GM18867 (cell line): ENCODE measurements around the gene GZMM.
"Not testable (repeated sequence)": the region's sequence is repeated elsewhere in the genome, so short reads cannot be mapped to it uniquely, and the experiment has no call there.

ENCODE experiments used
- ATAC-seq: cut with Tn5 transposase; IDR thresholded peaks from one replicate; pipeline ENCODE4 v1.9.1; 2021; ENCODE audit warnings: mild to moderate bottlenecking, moderate library complexity; ENCODE audit not compliant: unreplicated experiment

Gene GZMM

DNA sequence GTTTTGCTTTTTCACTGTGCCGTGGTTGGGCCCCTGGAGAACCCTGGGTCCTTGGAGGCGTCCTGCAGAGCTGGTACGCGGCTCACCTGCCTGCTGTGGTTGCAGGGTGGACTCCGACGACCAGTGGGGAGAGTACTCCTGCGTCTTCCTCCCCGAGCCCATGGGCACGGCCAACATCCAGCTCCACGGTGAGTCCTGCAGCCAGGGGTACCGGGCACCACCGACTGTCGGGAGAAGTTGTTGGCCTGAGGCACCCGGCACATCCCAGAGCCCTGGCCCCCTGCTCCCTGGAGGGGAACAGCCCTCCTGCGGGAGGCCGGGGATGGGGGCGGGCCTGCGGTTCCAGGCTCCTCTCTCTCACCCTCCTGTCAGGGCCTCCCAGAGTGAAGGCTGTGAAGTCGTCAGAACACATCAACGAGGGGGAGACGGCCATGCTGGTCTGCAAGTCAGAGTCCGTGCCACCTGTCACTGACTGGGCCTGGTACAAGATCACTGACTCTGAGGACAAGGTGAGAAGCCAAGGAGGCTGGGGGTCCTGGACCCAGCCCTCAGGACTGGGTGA lies 36.5 kb downstream of the GZMM start:
- ATAC-seq: no peak

GRCh38 chr19:581399-582111 lies 37.7 kb downstream of the GZMM start:
- ATAC-seq: no peak

DNA sequence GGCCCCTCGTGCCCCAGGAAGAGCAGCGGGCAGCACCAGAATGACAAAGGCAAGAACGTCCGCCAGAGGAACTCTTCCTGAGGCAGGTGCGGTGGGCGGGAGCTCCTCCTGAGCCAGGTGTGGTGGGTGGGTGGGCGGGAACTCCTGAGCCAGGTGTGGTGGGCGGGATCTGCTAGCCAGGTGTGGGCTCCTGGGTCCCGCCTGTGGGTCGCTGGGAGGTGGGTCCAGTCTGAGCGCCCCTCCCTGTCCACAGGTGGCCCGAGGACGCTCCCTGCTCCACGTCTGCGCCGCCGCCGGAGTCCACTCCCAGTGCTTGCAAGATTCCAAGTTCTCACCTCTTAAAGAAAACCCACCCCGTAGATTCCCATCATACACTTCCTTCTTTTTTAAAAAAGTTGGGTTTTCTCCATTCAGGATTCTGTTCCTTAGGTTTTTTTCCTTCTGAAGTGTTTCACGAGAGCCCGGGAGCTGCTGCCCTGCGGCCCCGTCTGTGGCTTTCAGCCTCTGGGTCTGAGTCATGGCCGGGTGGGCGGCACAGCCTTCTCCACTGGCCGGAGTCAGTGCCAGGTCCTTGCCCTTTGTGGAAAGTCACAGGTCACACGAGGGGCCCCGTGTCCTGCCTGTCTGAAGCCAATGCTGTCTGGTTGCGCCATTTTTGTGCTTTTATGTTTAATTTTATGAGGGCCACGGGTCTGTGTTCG lies 38.8 kb downstream of the GZMM start:
- ATAC-seq: no peak

- no peak for ATAC-seq
Observed at GRCh38 chr19:583198-583967, 39.5 kb downstream of the GZMM start.

- ATAC-seq: no peak
Observed at GRCh38 chr19:583968-584239, 40.1 kb downstream of the GZMM start.

DNA sequence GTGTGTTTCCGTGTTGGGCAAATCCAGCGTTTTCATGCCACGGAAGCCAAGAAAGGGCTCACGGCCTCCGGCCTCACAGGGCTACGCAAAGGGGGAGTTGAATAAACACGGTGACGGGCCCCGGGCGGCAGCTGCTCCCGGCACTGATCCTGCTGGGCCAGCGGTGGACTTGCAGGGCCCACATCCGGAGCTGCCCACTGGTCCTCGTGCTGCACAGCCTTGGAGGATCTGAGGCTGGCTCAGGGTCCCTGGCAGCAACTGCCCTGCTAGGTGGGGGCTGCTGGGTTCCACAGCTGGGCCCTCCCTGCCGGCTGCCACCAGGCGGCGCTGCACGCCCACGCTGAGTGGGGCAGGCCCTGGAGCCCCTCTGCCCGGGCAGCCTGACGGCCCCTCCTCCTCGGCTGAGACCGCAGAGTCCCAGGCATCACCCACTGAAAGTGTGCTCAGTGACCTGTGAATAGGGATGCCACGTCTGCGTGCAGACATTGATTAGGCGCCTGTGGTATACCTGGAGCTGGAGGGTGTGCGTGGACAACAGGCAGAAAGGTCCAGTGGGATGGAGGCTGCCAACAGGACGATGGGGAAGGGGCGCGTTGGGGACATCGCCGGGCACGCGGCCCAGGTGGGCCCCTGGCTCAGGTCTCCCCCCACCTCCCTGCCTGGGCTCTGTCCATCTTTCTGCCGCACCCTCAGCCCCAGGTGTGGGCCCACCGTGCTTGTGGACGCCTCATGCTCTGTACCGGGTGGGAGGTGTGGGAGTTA lies 40.6 kb downstream of the GZMM start:
- no peak for ATAC-seq

DNA sequence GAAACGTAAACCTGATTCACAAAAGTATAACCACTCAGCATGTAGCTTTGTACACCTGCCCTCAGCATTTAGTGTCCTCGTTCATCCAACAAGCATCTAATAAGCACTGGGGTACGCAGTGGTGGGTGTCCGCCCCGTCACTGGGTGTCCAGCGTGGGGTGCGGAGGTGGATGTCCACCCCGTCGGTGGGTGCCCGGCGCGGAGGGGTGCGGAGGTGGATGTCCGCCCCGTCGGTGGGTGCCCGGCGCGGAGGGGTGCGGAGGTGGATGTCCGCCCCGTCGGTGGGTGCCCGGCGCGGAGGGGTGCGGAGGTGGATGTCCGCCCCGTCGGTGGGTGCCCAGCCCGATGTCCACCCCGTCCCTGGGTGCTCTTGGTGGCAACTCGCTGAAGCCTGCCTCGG lies 41.3 kb downstream of the GZMM start:
- ATAC-seq: not testable (repeated sequence)

DNA sequence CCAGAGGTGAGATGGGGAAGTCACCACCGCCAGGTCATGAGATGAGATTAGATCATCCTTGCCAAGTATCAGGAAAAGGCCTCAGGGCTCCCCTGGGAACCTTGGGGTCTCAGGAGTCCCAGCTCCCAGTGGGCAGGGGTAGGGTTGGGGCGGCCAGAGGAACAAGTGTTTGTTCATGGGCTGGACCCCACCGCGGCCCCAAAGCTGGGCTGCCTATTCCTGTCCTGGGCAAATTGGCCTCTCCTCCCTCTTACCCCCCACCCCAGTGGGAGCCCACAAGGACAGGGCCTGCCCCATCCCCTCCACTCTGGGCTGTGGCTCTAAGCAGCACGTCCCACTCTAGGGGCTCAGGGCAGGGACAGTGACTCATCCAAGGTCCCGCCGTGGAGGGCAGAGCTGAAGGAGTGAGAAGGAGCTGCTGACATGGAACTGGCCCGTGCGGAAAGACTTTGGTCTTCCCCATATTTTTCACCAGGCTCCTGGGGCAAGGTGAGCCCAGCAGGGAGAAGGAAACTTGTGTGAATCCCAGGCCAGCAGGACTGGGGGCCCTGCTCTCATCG lies 41.8 kb downstream of the GZMM start:
- no peak for ATAC-seq

- no peak for ATAC-seq
Observed at GRCh38 chr19:588093-588740, 44.4 kb downstream of the GZMM start.

DNA sequence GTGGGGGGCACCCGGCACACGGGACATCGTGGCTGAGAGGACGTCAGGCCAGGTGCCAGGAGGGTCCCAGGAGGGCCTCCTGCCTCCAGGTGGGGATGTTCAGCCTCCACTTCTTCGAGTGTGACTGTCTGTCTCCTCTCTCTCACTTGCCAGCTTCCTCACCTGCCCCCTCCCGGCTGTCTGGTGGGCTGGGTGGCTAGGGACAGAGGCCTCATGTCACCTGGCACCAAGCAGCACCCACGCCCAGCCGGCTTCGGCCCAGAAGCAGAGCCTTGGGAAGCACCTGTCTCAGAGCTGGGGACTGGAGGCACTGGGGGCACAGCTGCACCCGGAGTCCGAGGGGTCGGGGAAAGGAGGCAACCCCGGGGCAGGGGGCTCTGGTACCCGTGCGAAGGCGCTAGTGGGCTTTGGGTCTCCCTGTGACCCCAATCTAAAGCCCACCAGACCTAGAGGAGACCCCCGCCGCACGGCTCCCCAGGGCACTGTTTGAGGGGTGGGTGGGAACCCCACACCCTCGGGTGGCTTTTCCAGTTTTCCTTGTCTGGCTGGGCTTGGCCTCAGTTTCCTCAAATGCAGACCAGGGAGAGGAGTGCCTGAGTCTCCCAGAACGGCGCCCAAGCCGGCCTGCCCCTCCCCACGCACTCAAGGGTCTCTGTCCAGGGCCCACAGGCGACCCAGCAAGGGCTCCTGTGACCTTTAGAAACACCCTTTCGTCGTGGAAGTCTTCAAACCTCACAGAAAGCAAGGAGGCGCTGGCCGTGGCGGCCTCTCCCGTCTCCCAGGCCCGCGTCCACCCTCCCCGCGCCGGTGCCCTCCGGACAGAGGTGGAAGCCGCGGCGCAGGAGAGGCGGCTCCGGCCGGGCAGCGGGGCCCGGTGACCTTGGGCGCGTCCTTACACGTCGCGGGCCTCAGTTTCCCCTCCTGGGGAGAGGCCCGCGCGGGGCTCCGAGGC lies 45.2 kb downstream of the GZMM start:
- no peak for ATAC-seq

DNA sequence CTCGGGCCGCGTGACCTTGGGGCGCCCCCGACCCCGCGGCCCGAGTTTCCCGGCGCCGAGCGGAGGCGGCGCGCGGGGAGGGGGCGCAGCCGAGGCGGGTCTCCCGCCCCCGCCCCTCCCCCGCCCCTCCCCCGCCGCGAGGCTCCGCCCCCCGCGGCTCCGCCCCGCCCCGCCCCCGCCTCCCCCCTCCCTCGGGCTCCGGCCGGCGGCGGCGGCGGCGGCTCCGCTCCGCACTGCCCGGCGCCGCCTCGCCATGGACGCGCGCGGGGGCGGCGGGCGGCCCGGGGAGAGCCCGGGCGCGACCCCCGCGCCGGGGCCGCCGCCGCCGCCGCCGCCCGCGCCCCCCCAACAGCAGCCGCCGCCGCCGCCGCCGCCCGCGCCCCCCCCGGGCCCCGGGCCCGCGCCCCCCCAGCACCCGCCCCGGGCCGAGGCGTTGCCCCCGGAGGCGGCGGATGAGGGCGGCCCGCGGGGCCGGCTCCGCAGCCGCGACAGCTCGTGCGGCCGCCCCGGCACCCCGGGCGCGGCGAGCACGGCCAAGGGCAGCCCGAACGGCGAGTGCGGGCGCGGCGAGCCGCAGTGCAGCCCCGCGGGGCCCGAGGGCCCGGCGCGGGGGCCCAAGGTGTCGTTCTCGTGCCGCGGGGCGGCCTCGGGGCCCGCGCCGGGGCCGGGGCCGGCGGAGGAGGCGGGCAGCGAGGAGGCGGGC lies 46.0 kb downstream of the GZMM start, which contains the start of gene HCN2:
Gene HCN2, plus strand, starts transcription at position 189 of the 703 bp plus-strand sequence. Its CDS starts 65 bp downstream, at position 254.
- ATAC-seq: no peak

GRCh38 chr19:590396-590745 lies 46.5 kb downstream of the GZMM start:
- ATAC-seq: no peak

- no peak for ATAC-seq
Observed at GRCh38 chr19:590750-591098, 46.9 kb downstream of the GZMM start.

DNA sequence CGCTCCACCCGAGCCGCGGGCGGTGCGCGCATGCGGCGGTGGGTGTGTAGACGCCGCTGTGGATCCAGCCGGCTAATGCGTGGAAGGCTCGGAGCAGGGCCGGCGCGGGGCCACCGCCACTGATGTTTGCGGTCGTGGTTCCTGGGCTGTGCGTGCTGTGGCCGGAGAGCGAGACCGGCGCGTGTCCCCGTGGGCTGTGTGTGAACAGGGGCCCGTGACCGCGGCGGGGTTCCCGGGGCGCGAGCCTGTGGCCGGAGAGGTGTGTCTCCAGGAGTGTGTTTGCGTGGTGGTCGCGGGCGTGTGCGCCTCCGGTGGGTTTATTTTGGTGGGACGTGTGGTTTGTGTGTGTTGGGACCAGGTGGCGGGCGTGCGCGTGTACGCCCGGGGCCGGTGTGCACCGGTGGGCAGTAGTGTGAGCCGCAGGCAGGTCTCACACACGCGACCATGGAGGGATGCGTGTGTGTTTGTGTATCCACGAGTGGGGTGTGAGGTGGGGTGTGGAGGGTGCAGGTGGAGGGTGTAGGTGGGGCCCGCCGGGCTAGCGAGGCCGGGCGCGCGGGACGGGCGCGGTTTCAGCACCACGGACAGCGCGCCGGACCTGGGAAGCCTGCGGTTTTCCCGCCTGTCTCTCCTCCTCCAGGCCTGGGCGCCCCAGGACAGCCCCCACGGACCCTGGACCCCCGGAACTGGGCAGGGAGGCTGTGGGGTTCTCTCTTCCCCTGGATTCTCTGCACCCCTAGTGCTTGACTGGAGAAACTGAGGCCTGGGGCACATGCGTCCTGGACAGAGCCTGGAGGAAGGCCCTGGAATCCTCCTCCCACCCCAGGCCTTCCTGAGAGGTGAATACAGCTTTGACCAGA lies 47.5 kb downstream of the GZMM start:
- no peak for ATAC-seq

DNA sequence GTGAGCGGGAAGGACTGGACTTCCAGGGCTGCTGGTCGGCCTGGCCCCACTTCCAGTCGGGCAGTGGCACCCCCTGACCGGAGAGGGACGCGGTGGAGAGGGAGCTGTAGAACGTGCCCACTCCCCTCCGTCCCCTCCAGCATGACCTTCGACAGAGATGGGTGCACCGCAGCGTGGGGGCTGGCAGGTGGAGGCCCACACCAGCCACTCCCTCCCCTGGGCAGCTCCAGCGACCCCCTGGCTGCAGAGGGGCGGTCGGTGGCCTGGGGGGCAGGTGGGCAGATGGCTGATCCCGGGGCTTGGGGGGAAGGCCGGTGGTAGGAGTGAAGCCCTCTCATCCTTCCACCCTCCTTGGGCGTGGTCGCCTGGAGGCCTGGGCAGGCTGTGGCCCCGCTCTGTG lies 48.2 kb downstream of the GZMM start:
- ATAC-seq: no peak

- no peak for ATAC-seq
Observed at GRCh38 chr19:593055-593454, 49.2 kb downstream of the GZMM start.

DNA sequence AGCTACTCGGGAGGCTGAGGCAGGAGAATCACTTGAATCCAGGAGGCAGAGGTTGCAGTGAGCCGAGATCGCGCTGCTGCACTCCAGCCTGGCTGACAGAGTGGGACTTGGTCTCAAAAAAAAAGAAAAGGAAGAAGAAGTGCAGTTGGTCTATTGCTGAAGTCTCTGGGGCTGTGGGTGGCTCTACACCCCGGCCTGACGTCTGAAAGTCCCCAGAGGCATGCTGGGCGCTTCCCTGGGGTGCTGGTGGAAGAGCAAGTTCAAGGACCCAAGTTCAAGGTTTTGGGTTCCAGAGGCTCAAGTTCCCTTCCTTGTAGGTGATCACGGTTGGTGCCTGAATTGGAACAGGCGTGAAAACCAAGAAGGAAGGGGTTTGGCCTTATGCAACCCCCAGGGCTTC lies 49.7 kb downstream of the GZMM start:
- no peak for ATAC-seq
